ENCODE results near the gene BCL2L12. TPM values are rescaled to one million over a fixed set of nuclear protein-coding genes. Genes with fewer than 3 reads are reported as not detected.
"Not testable (repeated sequence)": the region's sequence is repeated elsewhere in the genome, so short reads cannot be mapped to it uniquely, and the experiment has no call there.

The BCL2L12 gene, protein sequence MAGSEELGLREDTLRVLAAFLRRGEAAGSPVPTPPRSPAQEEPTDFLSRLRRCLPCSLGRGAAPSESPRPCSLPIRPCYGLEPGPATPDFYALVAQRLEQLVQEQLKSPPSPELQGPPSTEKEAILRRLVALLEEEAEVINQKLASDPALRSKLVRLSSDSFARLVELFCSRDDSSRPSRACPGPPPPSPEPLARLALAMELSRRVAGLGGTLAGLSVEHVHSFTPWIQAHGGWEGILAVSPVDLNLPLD
- total RNA-seq, result 10 to 100 TPM in 1 of 4 donors, 1 to 10 TPM in 3; 3.1 to 28.0 (median 7.5) TPM

DNA sequence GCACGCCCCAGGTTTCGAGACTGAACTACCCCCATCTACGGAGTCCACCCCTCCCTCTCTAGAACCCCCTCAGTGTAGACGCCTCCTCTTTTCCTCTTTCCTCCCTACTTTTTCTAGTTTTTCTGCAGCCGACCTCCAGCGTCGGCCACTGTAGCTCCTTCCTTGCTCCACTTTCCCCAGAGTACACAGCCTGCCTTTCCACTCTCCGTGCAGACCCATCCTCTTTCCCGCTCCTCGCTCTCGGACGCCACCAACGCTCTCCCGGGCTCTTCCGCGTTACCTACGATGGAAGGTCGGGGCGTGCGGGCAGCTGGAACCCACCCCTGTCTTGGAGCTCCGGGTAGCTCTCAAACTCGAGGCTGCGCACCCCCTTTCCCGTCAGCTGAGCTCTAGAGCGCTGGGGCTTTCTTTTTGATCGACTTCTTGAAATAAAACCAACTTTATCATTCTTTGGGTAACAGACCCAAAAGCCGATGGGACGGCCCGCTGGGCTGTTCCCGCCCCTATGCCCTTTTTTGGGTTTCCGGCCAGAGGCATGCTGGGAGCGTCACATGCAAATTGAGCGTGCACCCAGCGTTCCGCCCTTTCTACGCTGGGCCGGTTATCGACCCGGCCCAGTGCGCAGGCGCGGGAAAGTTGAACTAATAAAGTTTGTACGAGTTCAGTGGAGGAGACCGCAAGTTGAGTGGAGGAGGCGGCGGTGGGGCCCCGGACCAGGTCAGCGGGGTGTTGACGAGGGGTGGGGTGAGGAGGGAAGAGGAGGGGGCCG, at the start of gene BCL2L12, which contains the start of gene IRF3:
BCL2L12 (plus strand) TSS at position 583 of the 769 bp plus-strand sequence. CDS start 760 bp downstream, outside the sequence.
IRF3 (minus strand) TSS at position 507 of the 769 bp plus-strand sequence. CDS start 1,019 bp downstream, outside the sequence.
- Histone ChIP-seq H3K9me3 (no peaks in the 10 kb centered on the region), H3K4me1 (peaks cover 29% of the 10 kb centered on the region), H3K36me3 (peaks cover 30% of the 10 kb centered on the region), H3K4me3 (peak within 1 kb of the TSS; percentile 76), H3K27me3 (no peaks in the 10 kb centered on the region), H3K27ac (peak within 1 kb of the TSS; percentile 89)
- 0% methylated on average over 35 of the region's 50 CpGs for WGBS
- TF ChIP-seq EP300 (IDR thresholded peaks at IDR 0.05) (no peak), POLR2AphosphoS5 (IDR thresholded peaks at IDR 0.05) (peak in 1 of 3 donors; percentile 79)
- peak; percentile 99 to 100 for DNase-seq (ENCODE audit: low spot score in 2 of 2)

DNA sequence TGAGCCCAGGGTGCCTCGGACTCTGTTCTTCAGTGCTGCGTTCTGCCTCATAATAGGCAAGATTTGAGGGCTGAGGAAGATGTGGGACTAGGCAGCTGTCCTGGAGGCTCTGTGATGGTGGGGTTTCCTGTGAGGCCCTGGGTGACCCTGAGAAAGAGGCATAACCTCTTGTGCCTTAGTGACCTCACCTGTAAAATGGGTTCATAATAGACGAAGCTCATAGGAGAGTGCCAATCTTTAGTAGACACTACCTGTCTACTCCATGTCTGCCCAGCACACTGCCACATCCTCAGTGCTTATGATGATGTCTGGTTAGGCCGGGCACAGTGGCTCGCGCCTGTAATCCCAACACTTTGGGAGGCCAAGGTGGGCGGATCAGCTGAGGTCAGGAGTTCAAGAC, 49.2 kb upstream of the BCL2L12 start:
- Histone ChIP-seq H3K36me3 (peaks cover 71% of the 10 kb centered on the region), H3K4me1 (peaks cover 22% of the 10 kb centered on the region), H3K9me3 (no peaks in the 10 kb centered on the region), H3K27ac (no peak overlapping the region), H3K4me3 (no peak overlapping the region), H3K27me3 (no peaks in the 10 kb centered on the region)
- WGBS, result 100% methylated on average over 4 of the region's 7 CpGs
- DNase-seq (ENCODE audit: low spot score in 2 of 2), result no peak
- TF ChIP-seq EP300 (IDR thresholded peaks at IDR 0.05) (no peak), POLR2A (IDR thresholded peaks at IDR 0.05) (no peak), POLR2AphosphoS5 (IDR thresholded peaks at IDR 0.05) (no peak)
- TF ChIP-seq, protein P1, sequence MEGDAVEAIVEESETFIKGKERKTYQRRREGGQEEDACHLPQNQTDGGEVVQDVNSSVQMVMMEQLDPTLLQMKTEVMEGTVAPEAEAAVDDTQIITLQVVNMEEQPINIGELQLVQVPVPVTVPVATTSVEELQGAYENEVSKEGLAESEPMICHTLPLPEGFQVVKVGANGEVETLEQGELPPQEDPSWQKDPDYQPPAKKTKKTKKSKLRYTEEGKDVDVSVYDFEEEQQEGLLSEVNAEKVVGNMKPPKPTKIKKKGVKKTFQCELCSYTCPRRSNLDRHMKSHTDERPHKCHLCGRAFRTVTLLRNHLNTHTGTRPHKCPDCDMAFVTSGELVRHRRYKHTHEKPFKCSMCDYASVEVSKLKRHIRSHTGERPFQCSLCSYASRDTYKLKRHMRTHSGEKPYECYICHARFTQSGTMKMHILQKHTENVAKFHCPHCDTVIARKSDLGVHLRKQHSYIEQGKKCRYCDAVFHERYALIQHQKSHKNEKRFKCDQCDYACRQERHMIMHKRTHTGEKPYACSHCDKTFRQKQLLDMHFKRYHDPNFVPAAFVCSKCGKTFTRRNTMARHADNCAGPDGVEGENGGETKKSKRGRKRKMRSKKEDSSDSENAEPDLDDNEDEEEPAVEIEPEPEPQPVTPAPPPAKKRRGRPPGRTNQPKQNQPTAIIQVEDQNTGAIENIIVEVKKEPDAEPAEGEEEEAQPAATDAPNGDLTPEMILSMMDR (IDR thresholded peaks at IDR 0.05), result no peak

DNA sequence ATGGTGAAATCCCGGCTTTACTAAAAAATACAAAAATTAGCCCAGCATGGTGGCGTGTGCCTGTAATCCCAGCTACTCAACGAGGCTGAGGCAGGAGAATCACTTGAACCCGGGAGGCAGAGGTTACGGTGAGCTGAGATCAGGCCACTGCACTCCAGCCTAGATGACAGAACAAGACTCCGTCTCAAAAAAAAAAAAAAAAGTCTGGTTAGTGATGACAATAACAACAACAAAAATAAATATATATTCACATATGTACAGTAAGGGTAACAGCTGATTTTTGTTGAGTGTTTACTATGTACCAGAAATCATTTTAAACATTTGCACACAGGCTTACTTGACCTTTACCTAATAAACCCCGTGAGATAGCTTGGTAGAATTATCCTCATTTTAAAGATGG, 48.8 kb upstream of the BCL2L12 start:
- peaks cover 75% of the 10 kb centered on the region for H3K36me3 ChIP-seq
- WGBS, result 96% methylated on average over 7 of the region's 7 CpGs
- TF ChIP-seq EP300 (IDR thresholded peaks at IDR 0.05) (no peak), POLR2A (IDR thresholded peaks at IDR 0.05) (no peak), POLR2AphosphoS5 (IDR thresholded peaks at IDR 0.05) (no peak)
- TF ChIP-seq, protein P1 (IDR thresholded peaks at IDR 0.05), result no peak

DNA sequence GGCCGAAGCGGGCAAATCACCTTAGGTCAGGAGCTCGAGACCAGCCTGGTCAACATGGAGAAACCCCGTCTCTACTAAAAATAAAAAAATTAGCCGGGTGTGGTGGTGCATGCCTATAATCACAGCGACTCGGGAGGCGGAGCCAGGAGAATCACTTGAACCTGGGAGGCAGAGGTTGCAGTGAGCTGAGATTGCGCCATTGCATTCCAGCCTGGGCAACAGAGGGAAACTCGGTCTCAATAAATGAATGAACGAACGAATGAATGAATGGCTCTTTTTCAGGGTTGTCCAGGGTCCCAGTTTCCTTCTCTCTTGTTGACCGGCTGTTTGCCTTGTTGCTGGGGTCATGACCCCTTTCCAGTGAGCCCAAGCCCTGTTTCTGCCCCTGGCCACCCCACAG, 47.9 kb upstream of the BCL2L12 start:
- Histone ChIP-seq H3K4me1 (peaks cover 12% of the 10 kb centered on the region), H3K36me3 (peaks cover 79% of the 10 kb centered on the region)
- H3K27me3 ChIP-seq; DNase-seq (ENCODE audit: low spot score in 2 of 2); H3K4me3 ChIP-seq; H3K27ac ChIP-seq; H3K9me3 ChIP-seq: not testable (repeated sequence)
- 90% methylated on average over 13 of the region's 13 CpGs for WGBS

More for the DNA sequence above, 48.8 kb upstream of the BCL2L12 start:
- no peak for DNase-seq (ENCODE audit: low spot score in 2 of 2)
- H3K4me3 ChIP-seq, result no peak overlapping the region
- no peak overlapping the region for H3K27ac ChIP-seq
- peaks cover 21% of the 10 kb centered on the region for H3K4me1 ChIP-seq
- H3K27me3 ChIP-seq, result no peaks in the 10 kb centered on the region
- H3K9me3 ChIP-seq, result no peaks in the 10 kb centered on the region

DNA sequence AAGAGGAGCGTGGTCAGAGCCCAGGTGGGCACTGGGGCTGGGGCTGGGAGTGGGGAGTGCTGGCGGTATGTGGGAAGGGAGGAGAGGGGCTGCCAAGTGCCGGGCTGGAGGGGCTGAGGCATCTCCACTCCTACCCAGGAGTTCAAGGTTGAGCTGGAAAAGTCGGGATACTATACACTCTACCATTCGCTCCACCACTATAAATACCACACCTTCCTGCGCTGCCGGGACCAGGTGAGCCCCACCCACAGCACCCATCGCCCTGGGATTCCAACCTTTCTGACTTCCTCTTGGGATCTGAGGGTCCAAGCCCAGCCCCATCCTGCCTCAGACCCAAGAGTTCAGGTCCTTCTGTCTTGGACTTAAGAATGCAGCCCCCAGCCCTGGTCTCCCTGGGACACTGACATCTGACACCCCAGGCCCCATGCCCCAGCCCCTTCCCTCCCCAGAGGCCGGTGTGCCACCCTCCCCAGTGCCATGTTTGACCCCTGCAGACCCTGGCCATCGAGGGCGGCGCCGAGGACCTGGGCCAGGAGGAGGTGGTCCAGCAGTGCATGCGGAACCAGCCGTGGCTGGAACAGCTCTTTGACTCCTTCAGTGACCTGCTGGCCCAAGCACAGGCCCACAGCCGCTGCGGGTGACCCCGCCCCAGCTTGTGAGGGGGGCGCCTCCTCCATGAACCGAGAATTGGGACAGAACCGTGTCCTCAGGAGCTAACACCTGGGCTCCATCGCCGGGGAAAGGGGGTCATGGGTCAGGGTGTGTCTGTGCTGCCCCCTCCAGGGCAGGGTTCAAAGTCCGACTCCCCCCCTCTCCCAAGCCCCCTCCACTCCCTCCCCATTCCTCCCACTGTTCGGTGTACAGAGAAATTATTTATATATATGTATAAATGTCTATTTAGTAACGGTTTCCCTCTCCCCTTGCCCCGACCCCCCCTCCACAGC, 40.5 kb upstream of the BCL2L12 start:
- Histone ChIP-seq H3K27ac (no peak overlapping the region), H3K4me1 (peaks cover 3% of the 10 kb centered on the region), H3K36me3 (peaks cover 59% of the 10 kb centered on the region), H3K4me3 (no peak overlapping the region), H3K9me3 (no peaks in the 10 kb centered on the region), H3K27me3 (no peaks in the 10 kb centered on the region)
- 81% methylated on average over 23 of the region's 27 CpGs for WGBS
- TF ChIP-seq EP300 (IDR thresholded peaks at IDR 0.05), result no peak
- no peak for DNase-seq (ENCODE audit: low spot score in 2 of 2)

DNA sequence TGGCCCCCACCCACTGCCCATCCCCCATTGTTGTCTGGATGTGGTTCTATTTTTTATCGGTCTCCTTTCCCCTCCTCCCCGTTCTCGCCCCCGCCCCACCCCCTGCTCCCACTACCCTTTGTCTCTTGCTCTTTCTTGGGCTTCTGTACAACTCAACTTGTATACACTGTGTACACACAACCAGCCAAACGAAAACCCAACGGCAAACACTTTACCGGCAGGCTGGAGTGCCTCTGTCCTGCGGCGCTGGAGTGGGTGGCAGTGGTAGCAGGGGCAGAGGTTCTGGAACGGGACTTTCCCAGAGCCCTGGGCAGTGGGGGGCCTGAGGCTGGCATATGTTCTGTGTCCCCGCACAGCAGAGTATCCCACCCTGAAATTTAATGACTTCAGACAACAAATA, 39.5 kb upstream of the BCL2L12 start:
- Histone ChIP-seq H3K4me1 (peaks cover 13% of the 10 kb centered on the region), H3K4me3 (no peak overlapping the region), H3K27ac (no peak overlapping the region), H3K36me3 (peaks cover 49% of the 10 kb centered on the region), H3K9me3 (no peaks in the 10 kb centered on the region), H3K27me3 (no peaks in the 10 kb centered on the region)
- 84% methylated on average over 10 of the region's 11 CpGs for WGBS
- no peak for TF ChIP-seq POLR2A (IDR thresholded peaks at IDR 0.05)
- TF ChIP-seq POLR2AphosphoS5 (IDR thresholded peaks at IDR 0.05), result no peak
- TF ChIP-seq, protein P1 (IDR thresholded peaks at IDR 0.05), result no peak
- no peak for TF ChIP-seq EP300 (IDR thresholded peaks at IDR 0.05)
- no peak for DNase-seq (ENCODE audit: low spot score in 2 of 2)

Data from suprapubic skin (tissue), 4 donors.